Astrocyte (in vitro differentiated cells and primary cell): ENCODE data around the gene RBM19.

Experiments
- CTCF ChIP-seq: IDR thresholded peaks from 2 replicates; pipeline ENCODE4 v1.5.1; 2011; ENCODE audit warnings: low read depth, mild to moderate bottlenecking, inconsistent platforms, low read length, moderate library complexity; ENCODE audit not compliant: insufficient read depth
- EZH2 ChIP-seq: IDR thresholded peaks from 2 replicates; pipeline ENCODE4 v1.6.1; 2012; ENCODE audit warnings: mild to moderate bottlenecking, low read length, inconsistent platforms; ENCODE audit not compliant: insufficient read depth

- no peak for TF ChIP-seq CTCF
- no peak for TF ChIP-seq EZH2
Measured at GRCh38 chr12:113776536-113776935, 189.6 kb downstream of the RBM19 start.
